ENCODE data around the gene CLTCL1.

GRCh38 chr22:19213001-19213400, 78.5 kb downstream of the CLTCL1 start:
- TF ChIP-seq CTCF (IDR thresholded peaks at IDR 0.05) (no peak), POLR2A (IDR thresholded peaks at IDR 0.05) (no peak)
